Esophagus muscularis mucosa (tissue), 4 donors: ENCODE results near the gene STAT1. TPM values are rescaled to one million over a fixed set of nuclear protein-coding genes. Genes with fewer than 3 reads are reported as not detected.
"Not testable (repeated sequence)": the region's sequence is repeated elsewhere in the genome, so short reads cannot be mapped to it uniquely, and the experiment has no call there.

Experiments used
- DNase-seq: peaks from one replicate; pipeline ENCODE4 v3.0.0-alpha.2; 2017; ENCODE audit errors: extremely low spot score
- H3K27ac ChIP-seq, 4 donors: fragments of 200-600 bp; sonication (generic); replicated peaks in 1 of 4; 1 replicate in 3 of 4; 2 replicates in 1 of 4; pipeline ENCODE4 v1.5.1; 2016 to 2019; ENCODE audit warnings: mild to moderate bottlenecking in 1 of 4
- H3K27me3 ChIP-seq, 4 donors: fragments of 200-600 bp; sonication (generic); one replicate each; pipeline versions ENCODE4 v1.5.1 to v1.6.0; 2016 to 2019
- H3K36me3 ChIP-seq, 4 donors: fragments of 200-600 bp; sonication (generic); one replicate each; pipeline ENCODE4 v1.5.1; 2016 to 2019
- H3K4me1 ChIP-seq, 4 donors: fragments of 200-600 bp; sonication (generic); one replicate each; pipeline ENCODE4 v1.5.1; 2016 to 2019
- H3K4me3 ChIP-seq, 4 donors: fragments of 200-600 bp; sonication (generic); 1 replicate in 2 of 4; 2 replicates in 2 of 4; pipeline ENCODE4 v1.5.1; 2016 to 2019; ENCODE audit warnings: mild to moderate bottlenecking in 4 of 4, moderate library complexity in 1 of 4
- H3K9me3 ChIP-seq, 4 donors: fragments of 200-600 bp; sonication (generic); 1 replicate in 3 of 4; 2 replicates in 1 of 4; pipeline ENCODE4 v1.5.1; 2016 to 2019
- CTCF ChIP-seq, 3 experiments: fragments of 200-600 bp in 2 of 3; fragments of 450-650 bp in 1 of 3; sonication (generic) in 2 of 3; IDR thresholded peaks; one replicate each; pipeline ENCODE4 v1.5.1; 2017 to 2019; ENCODE audit warnings: antibody characterized with exemption in 3 of 3, mild to moderate bottlenecking in 2 of 3, moderate library complexity in 1 of 3
- EP300 ChIP-seq: sonication (generic); formaldehyde crosslinking; IDR thresholded peaks from one replicate; pipeline ENCODE4 v1.6.1; 2017; ENCODE audit warnings: antibody characterized with exemption
- POLR2A ChIP-seq: fragments of 450-650 bp; IDR thresholded peaks from one replicate; pipeline ENCODE4 v1.6.1; 2017; ENCODE audit warnings: antibody characterized with exemption, moderate library complexity, mild to moderate bottlenecking, low read depth
- POLR2AphosphoS5 ChIP-seq, 2 donors: sonication (generic); formaldehyde crosslinking; IDR thresholded peaks; one replicate each; pipeline ENCODE4 v1.6.1; 2017; ENCODE audit warnings: antibody characterized with exemption in 2 of 2
- WGBS: methylation state at CpG from one replicate; pipeline ENCODE4 v1.1.5; 2018; 5-methylcytosine and 5-hydroxymethylcytosine counted together
- intact Hi-C: fragments of 100-400 bp; cut with DNase I; formaldehyde crosslinking; loops from one replicate; pipeline ENCODE4 v1.15.1; 2023
- total RNA-seq, 4 donors: library from RNA; depleted of rRNA; stranded (reverse); fragments of >200 nt; gene quantifications; one replicate each; pipeline versions ENCODE4 v1.1.0 to v1.2.1, GENCODE V29; 2016

STAT1 gene
- total RNA-seq, 4 donors from 2014 or later: 44.2 to 57.3 (median 48.6) TPM

GRCh38 chr2:190968522-190968921 is 45.4 kb downstream of the STAT1 start:
- no peak for DNase-seq
- TF ChIP-seq POLR2AphosphoS5 (IDR thresholded peaks at IDR 0.05) (no peak), POLR2A (no peak), EP300 (no peak), CTCF (IDR thresholded peaks at IDR 0.05) (no peak)
- H3K4me1 ChIP-seq: peaks cover 0 to 5% (median 0%) of the 10 kb centered on the region in 4 donors
- H3K36me3 ChIP-seq: peaks cover 21 to 94% (median 66%) of the 10 kb centered on the region in 4 donors
- H3K9me3 ChIP-seq: no peaks in the 10 kb centered on the region
- no peak overlapping the region for H3K4me3 ChIP-seq
- intact Hi-C loops: loop anchor here (10.0 kb wide), 1 partner anchor 184 kb away; no protein-coding TSS in a partner anchor
- no peak overlapping the region for H3K27ac ChIP-seq
- 90% methylated on average over 2 of the region's 2 CpGs for WGBS
- no peaks in the 10 kb centered on the region for H3K27me3 ChIP-seq

- DNase-seq: no peak
- no peaks in the 10 kb centered on the region for H3K27me3 ChIP-seq
- peaks cover 16 to 88% (median 54%) of the 10 kb centered on the region in 4 donors for H3K36me3 ChIP-seq
- WGBS: 93% methylated on average over 2 of the region's 2 CpGs
- no peak overlapping the region for H3K4me3 ChIP-seq
- intact Hi-C loops: loop anchor here (10.0 kb wide), 1 partner anchor 181 kb away; no protein-coding TSS in a partner anchor
- no peak overlapping the region for H3K27ac ChIP-seq
- no peaks in the 10 kb centered on the region for H3K9me3 ChIP-seq
- H3K4me1 ChIP-seq: no peaks in the 10 kb centered on the region
- TF ChIP-seq POLR2A: no peak
- TF ChIP-seq EP300: no peak
- TF ChIP-seq CTCF (IDR thresholded peaks at IDR 0.05): no peak
- TF ChIP-seq POLR2AphosphoS5 (IDR thresholded peaks at IDR 0.05): no peak
Measured at GRCh38 chr2:190965580-190966222, 48.3 kb downstream of the STAT1 start.

- no peaks in the 10 kb centered on the region for H3K4me1 ChIP-seq
- intact Hi-C loops: loop anchor here (10.0 kb wide), 1 partner anchor 179 kb away; no protein-coding TSS in a partner anchor
- no peak overlapping the region for H3K27ac ChIP-seq
- H3K36me3 ChIP-seq: peaks cover 2 to 84% (median 40%) of the 10 kb centered on the region in 4 donors
- no peak overlapping the region for H3K4me3 ChIP-seq
- H3K27me3 ChIP-seq: no peaks in the 10 kb centered on the region
- TF ChIP-seq EP300 (no peak), POLR2A (no peak), POLR2AphosphoS5 (IDR thresholded peaks at IDR 0.05) (no peak)
- WGBS: 87% methylated on average over 6 of the region's 6 CpGs
- H3K9me3 ChIP-seq: no peaks in the 10 kb centered on the region
- DNase-seq: no peak
Measured at GRCh38 chr2:190964170-190964795, 49.7 kb downstream of the STAT1 start.

- intact Hi-C loops: loop anchor here (10.0 kb wide), 1 partner anchor 178 kb away; no protein-coding TSS in a partner anchor
- Histone ChIP-seq H3K27me3 (no peaks in the 10 kb centered on the region), H3K27ac (no peak overlapping the region), H3K36me3 (peaks cover 0 to 73% (median 30%) of the 10 kb centered on the region in 4 donors), H3K4me1 (no peaks in the 10 kb centered on the region), H3K9me3 (no peaks in the 10 kb centered on the region), H3K4me3 (no peak overlapping the region)
- no peak for DNase-seq
- TF ChIP-seq EP300 (no peak), CTCF (IDR thresholded peaks at IDR 0.05) (no peak), POLR2AphosphoS5 (IDR thresholded peaks at IDR 0.05) (no peak), POLR2A (no peak)
- 90% methylated on average over 2 of the region's 2 CpGs for WGBS
Measured at GRCh38 chr2:190963088-190963487, 50.9 kb downstream of the STAT1 start.

GRCh38 chr2:190961918-190962487 is 52.0 kb downstream of the STAT1 start:
- H3K27ac ChIP-seq: no peak overlapping the region
- WGBS: 78% methylated on average over 2 of the region's 2 CpGs
- peaks cover 0 to 67% (median 25%) of the 10 kb centered on the region in 4 donors for H3K36me3 ChIP-seq

GRCh38 chr2:190961117-190961516 is 52.9 kb downstream of the STAT1 start:
- H3K9me3 ChIP-seq, H3K4me1 ChIP-seq, H3K4me3 ChIP-seq, DNase-seq, H3K27ac ChIP-seq, H3K27me3 ChIP-seq: not testable (repeated sequence)
- peaks cover 0 to 60% (median 20%) of the 10 kb centered on the region in 4 donors for H3K36me3 ChIP-seq
- intact Hi-C loops: loop anchor here (10.0 kb wide), 1 partner anchor 176 kb away; no protein-coding TSS in a partner anchor
- WGBS: 94% methylated on average over 5 of the region's 5 CpGs

More at GRCh38 chr2:190961918-190962487, 52.0 kb downstream of the STAT1 start:
- intact Hi-C loops: loop anchor here (10.0 kb wide), 1 partner anchor 177 kb away; no protein-coding TSS in a partner anchor
- no peak for TF ChIP-seq POLR2AphosphoS5 (IDR thresholded peaks at IDR 0.05)
- no peak for TF ChIP-seq CTCF (IDR thresholded peaks at IDR 0.05)
- TF ChIP-seq POLR2A: no peak
- TF ChIP-seq EP300: no peak
- no peak overlapping the region for H3K4me3 ChIP-seq
- H3K4me1 ChIP-seq: no peaks in the 10 kb centered on the region
- DNase-seq: no peak
- H3K27me3 ChIP-seq: no peaks in the 10 kb centered on the region
- no peaks in the 10 kb centered on the region for H3K9me3 ChIP-seq
